HEK293 (cell line): ENCODE measurements around the gene IL1RAPL1.

Experiments used
- CTCF ChIA-PET: fragments of 350-600 bp; formaldehyde crosslinking; extraction: SDS; loops from one replicate; lab custom pipeline; 2021; ENCODE audit warnings: antibody characterized with exemption; lab: Yijun Ruan, JAX
- POLR2A ChIA-PET: fragments of 300-600 bp; formaldehyde crosslinking; extraction: SDS; loops from one replicate; lab custom pipeline; 2020; ENCODE audit warnings: antibody characterized with exemption, inconsistent platforms; lab: Yijun Ruan, JAX
- H3K27ac ChIP-seq: fragments of 200-500 bp; sonication (Bioruptor generic); 2 replicates; pipeline ENCODE4 v1.5.1; 2014; ENCODE audit warnings: low read depth, low read length, control low read depth, inconsistent platforms; ENCODE audit errors: extremely low read depth
- H3K36me3 ChIP-seq, 2 experiments: fragments of 200-500 bp in 1 of 2; sonication (Bioruptor generic) in 1 of 2; 1 replicate in 1 of 2; 2 replicates in 1 of 2; pipeline ENCODE4 v1.5.1; 2014 to 2017; ENCODE audit warnings: inconsistent platforms in 2 of 2, low read length in 2 of 2; ENCODE audit not compliant: control insufficient read depth in 2 of 2, insufficient read depth in 1 of 2
- H3K4me1 ChIP-seq: fragments of 200-500 bp; sonication (Bioruptor generic); 2 replicates; pipeline ENCODE4 v1.5.1; 2014; ENCODE audit warnings: mild to moderate bottlenecking, low read length, inconsistent platforms; ENCODE audit not compliant: control insufficient read depth, insufficient read depth
- H3K4me3 ChIP-seq: 2 replicates; pipeline ENCODE4 v1.5.1; 2011; ENCODE audit warnings: low read depth, mild to moderate bottlenecking, control low read depth, low read length, moderate library complexity
- H3K9me3 ChIP-seq: fragments of 200-500 bp; sonication (Bioruptor generic); 2 replicates; pipeline ENCODE4 v1.5.1; 2014; ENCODE audit warnings: low read depth, low read length, inconsistent platforms; ENCODE audit not compliant: control insufficient read depth, insufficient read depth
- EGR2 ChIP-seq: fragments of 450-650 bp; formaldehyde crosslinking; IDR thresholded peaks from 2 replicates; pipeline ENCODE4 v1.5.1; 2016; ENCODE audit warnings: low read depth, missing biosample characterization, missing genetic modification characterization
- GLIS1 ChIP-seq: fragments of 450-650 bp; formaldehyde crosslinking; IDR thresholded peaks from 2 replicates; pipeline ENCODE4 v1.5.1; 2016; ENCODE audit warnings: missing biosample characterization, missing genetic modification characterization
- HOXC10 ChIP-seq: sonication (generic); formaldehyde crosslinking; IDR thresholded peaks from 2 replicates; pipeline ENCODE4 v1.8.1; 2023; ENCODE audit warnings: mild to moderate bottlenecking, missing genetic modification reagents
- KLF7 ChIP-seq: fragments of 450-650 bp; formaldehyde crosslinking; IDR thresholded peaks from 2 replicates; pipeline ENCODE4 v1.5.1; 2016; ENCODE audit warnings: missing biosample characterization, missing genetic modification characterization, borderline replicate concordance
- KLF8 ChIP-seq: fragments of 450-650 bp; formaldehyde crosslinking; IDR thresholded peaks from 2 replicates; pipeline ENCODE4 v1.5.1; 2016; ENCODE audit warnings: missing biosample characterization, missing genetic modification characterization
- KLF9 ChIP-seq: fragments of 450-650 bp; formaldehyde crosslinking; IDR thresholded peaks from 2 replicates; pipeline ENCODE4 v1.5.1; 2016; ENCODE audit warnings: missing biosample characterization, missing genetic modification characterization, low read depth
- PRDM10 ChIP-seq: fragments of 450-650 bp; formaldehyde crosslinking; IDR thresholded peaks from 2 replicates; pipeline ENCODE4 v1.5.1; 2016; ENCODE audit warnings: missing biosample characterization, missing genetic modification characterization
- PRDM2 ChIP-seq: fragments of 450-650 bp; formaldehyde crosslinking; IDR thresholded peaks from 2 replicates; pipeline ENCODE4 v1.5.1; 2016; ENCODE audit warnings: missing biosample characterization, missing genetic modification characterization, borderline replicate concordance
- REPIN1 ChIP-seq: fragments of 450-650 bp; formaldehyde crosslinking; IDR thresholded peaks from 2 replicates; pipeline ENCODE4 v1.5.1; 2017; ENCODE audit warnings: missing biosample characterization, missing genetic modification characterization, low read depth
- SP7 ChIP-seq: fragments of 450-650 bp; formaldehyde crosslinking; IDR thresholded peaks from 2 replicates; pipeline ENCODE4 v1.5.1; 2016; ENCODE audit warnings: missing biosample characterization, missing genetic modification characterization
- ZBTB17 ChIP-seq: fragments of 450-650 bp; formaldehyde crosslinking; IDR thresholded peaks from 2 replicates; pipeline ENCODE4 v1.5.1; 2016; ENCODE audit warnings: missing biosample characterization, missing genetic modification characterization
- ZBTB21 ChIP-seq: fragments of 450-650 bp; formaldehyde crosslinking; IDR thresholded peaks from 2 replicates; pipeline ENCODE4 v1.5.1; 2017; ENCODE audit warnings: missing biosample characterization, missing genetic modification characterization
- ZFP3 ChIP-seq: fragments of 450-650 bp; formaldehyde crosslinking; IDR thresholded peaks from 2 replicates; pipeline ENCODE4 v1.5.1; 2016; ENCODE audit warnings: low read depth, missing biosample characterization, missing genetic modification characterization
- ZNF146 ChIP-seq: fragments of 450-650 bp; formaldehyde crosslinking; IDR thresholded peaks from 2 replicates; pipeline ENCODE4 v1.5.1; 2016; ENCODE audit warnings: missing biosample characterization, missing genetic modification characterization
- ZNF223 ChIP-seq: fragments of 450-650 bp; formaldehyde crosslinking; IDR thresholded peaks from 2 replicates; pipeline ENCODE4 v1.5.1; 2016; ENCODE audit warnings: missing biosample characterization, missing genetic modification characterization
- ZNF239 ChIP-seq: fragments of 450-650 bp; formaldehyde crosslinking; IDR thresholded peaks from 2 replicates; pipeline ENCODE4 v1.5.1; 2016; ENCODE audit warnings: missing biosample characterization, missing genetic modification characterization
- ZNF274 ChIP-seq, 2 experiments: fragments of 200-500 bp in 1 of 2; fragments of 450-650 bp in 1 of 2; sonication (Bioruptor generic) in 1 of 2; formaldehyde crosslinking in 1 of 2; IDR thresholded peaks; 2 replicates each; pipeline versions ENCODE4 v1.5.1 to v1.6.1; 2014 to 2016; ENCODE audit warnings: borderline replicate concordance in 1 of 2, inconsistent platforms in 1 of 2, low read length in 1 of 2, missing biosample characterization in 1 of 2, missing genetic modification characterization in 1 of 2
- ZNF311 ChIP-seq: fragments of 450-650 bp; formaldehyde crosslinking; IDR thresholded peaks from 2 replicates; pipeline ENCODE4 v1.5.1; 2017; ENCODE audit warnings: missing biosample characterization, missing genetic modification characterization, borderline replicate concordance
- ZNF366 ChIP-seq: fragments of 450-650 bp; formaldehyde crosslinking; conservative IDR thresholded peaks from 2 replicates; pipeline ENCODE4 v1.5.1; 2016; ENCODE audit warnings: missing biosample characterization, missing genetic modification characterization
- ZNF394 ChIP-seq: fragments of 450-650 bp; formaldehyde crosslinking; IDR thresholded peaks from 2 replicates; pipeline ENCODE4 v1.5.1; 2016; ENCODE audit warnings: missing biosample characterization, missing genetic modification characterization, mild to moderate bottlenecking, moderate library complexity, borderline replicate concordance
- ZNF473 ChIP-seq: fragments of 450-650 bp; formaldehyde crosslinking; IDR thresholded peaks from 2 replicates; pipeline ENCODE4 v1.5.1; 2017; ENCODE audit warnings: missing biosample characterization, missing genetic modification characterization
- ZNF488 ChIP-seq: fragments of 450-650 bp; formaldehyde crosslinking; IDR thresholded peaks from 2 replicates; pipeline ENCODE4 v1.5.1; 2016; ENCODE audit warnings: missing biosample characterization, missing genetic modification characterization
- ZNF610 ChIP-seq: fragments of 450-650 bp; formaldehyde crosslinking; IDR thresholded peaks from 2 replicates; pipeline ENCODE4 v1.5.1; 2016; ENCODE audit warnings: missing biosample characterization, missing genetic modification characterization, borderline replicate concordance
- ZNF658 ChIP-seq: fragments of 450-650 bp; formaldehyde crosslinking; IDR thresholded peaks from 2 replicates; pipeline ENCODE4; 2016; ENCODE audit warnings: missing biosample characterization, missing genetic modification characterization
- ZNF707 ChIP-seq: fragments of 450-650 bp; formaldehyde crosslinking; IDR thresholded peaks from 2 replicates; pipeline ENCODE4 v1.5.1; 2016; ENCODE audit warnings: missing biosample characterization, missing genetic modification characterization
- ZNF785 ChIP-seq: fragments of 450-650 bp; formaldehyde crosslinking; IDR thresholded peaks from 2 replicates; pipeline ENCODE4 v1.5.1; 2016; ENCODE audit warnings: missing biosample characterization, missing genetic modification characterization

Gene IL1RAPL1

GRCh38 chrX:28610746-28611145 is 23.5 kb downstream of the IL1RAPL1 start:
- no peak overlapping the region for H3K27ac ChIP-seq
- ChIA-PET POLR2A (no interaction called here), CTCF (no interaction called here)
- no peaks in the 10 kb centered on the region for H3K36me3 ChIP-seq
- H3K4me1 ChIP-seq, result no peaks in the 10 kb centered on the region
- H3K9me3 ChIP-seq, result no peaks in the 10 kb centered on the region
- H3K4me3 ChIP-seq, result no peak overlapping the region
- no peak for TF ChIP-seq ZBTB21 (tag by site-specific recombination)
- no peak for TF ChIP-seq ZBTB17 (tag by site-specific recombination)
- no peak for TF ChIP-seq ZNF785 (tag by site-specific recombination)
- no peak for TF ChIP-seq ZNF311 (tag by site-specific recombination)
- no peak for TF ChIP-seq ZNF707 (tag by site-specific recombination)
- no peak for TF ChIP-seq HOXC10 (CRISPR knock-in tag)
- TF ChIP-seq ZNF488 (tag by site-specific recombination), result no peak
- no peak for TF ChIP-seq ZNF394
- TF ChIP-seq SP7 (tag by site-specific recombination), result no peak
- no peak for TF ChIP-seq ZNF146 (tag by site-specific recombination)
- no peak for TF ChIP-seq ZNF366
- no peak for TF ChIP-seq ZNF473
- TF ChIP-seq, all 188 proteins: peak for 0

GRCh38 chrX:28613558-28613957 is 26.3 kb downstream of the IL1RAPL1 start:
- ChIA-PET POLR2A (no interaction called here), CTCF (no interaction called here)
- no peak overlapping the region for H3K4me3 ChIP-seq
- no peaks in the 10 kb centered on the region for H3K9me3 ChIP-seq
- H3K36me3 ChIP-seq, result no peaks in the 10 kb centered on the region
- no peaks in the 10 kb centered on the region for H3K4me1 ChIP-seq
- H3K27ac ChIP-seq, result no peak overlapping the region
- TF ChIP-seq ZFP3 (tag by site-specific recombination), result no peak
- TF ChIP-seq ZNF274 (IDR thresholded peaks at IDR 0.05; ENCODE audit: low read length), result no peak
- TF ChIP-seq ZNF274 (tag by site-specific recombination; IDR thresholded peaks at IDR 0.05; ENCODE audit: borderline replicate concordance), result no peak
- no peak for TF ChIP-seq EGR2
- TF ChIP-seq GLIS1 (tag by site-specific recombination), result no peak
- TF ChIP-seq PRDM2 (tag by site-specific recombination), result no peak
- no peak for TF ChIP-seq ZNF610 (tag by site-specific recombination)
- TF ChIP-seq KLF8 (tag by site-specific recombination), result no peak
- no peak for TF ChIP-seq KLF7 (tag by site-specific recombination)
- TF ChIP-seq ZNF223, result no peak
- no peak for TF ChIP-seq ZNF658 (tag by site-specific recombination)
- no peak for TF ChIP-seq PRDM10 (tag by site-specific recombination)
- TF ChIP-seq KLF9 (tag by site-specific recombination), result no peak
- TF ChIP-seq REPIN1 (tag by site-specific recombination), result no peak
- TF ChIP-seq ZNF239 (tag by site-specific recombination), result no peak
